Uterus (tissue), 2 donors: ENCODE results near the gene GADD45B.

Experiments
- POLR2A ChIP-seq, 2 donors: fragments of 450-650 bp; IDR thresholded peaks; one replicate each; pipeline ENCODE4 v1.6.1; 2016; ENCODE audit warnings: antibody characterized with exemption in 2 of 2, mild to moderate bottlenecking in 1 of 2, moderate library complexity in 1 of 2
- TF ChIP-seq, protein P1 (sequence below), 4 experiments: fragments of 200-600 bp in 2 of 4; fragments of 450-650 bp in 2 of 4; sonication (generic) in 2 of 4; IDR thresholded peaks; one replicate each; pipeline ENCODE4 v1.5.1; 2016 to 2019; ENCODE audit warnings: antibody characterized with exemption in 4 of 4, mild to moderate bottlenecking in 2 of 4, moderate library complexity in 1 of 4

DNA sequence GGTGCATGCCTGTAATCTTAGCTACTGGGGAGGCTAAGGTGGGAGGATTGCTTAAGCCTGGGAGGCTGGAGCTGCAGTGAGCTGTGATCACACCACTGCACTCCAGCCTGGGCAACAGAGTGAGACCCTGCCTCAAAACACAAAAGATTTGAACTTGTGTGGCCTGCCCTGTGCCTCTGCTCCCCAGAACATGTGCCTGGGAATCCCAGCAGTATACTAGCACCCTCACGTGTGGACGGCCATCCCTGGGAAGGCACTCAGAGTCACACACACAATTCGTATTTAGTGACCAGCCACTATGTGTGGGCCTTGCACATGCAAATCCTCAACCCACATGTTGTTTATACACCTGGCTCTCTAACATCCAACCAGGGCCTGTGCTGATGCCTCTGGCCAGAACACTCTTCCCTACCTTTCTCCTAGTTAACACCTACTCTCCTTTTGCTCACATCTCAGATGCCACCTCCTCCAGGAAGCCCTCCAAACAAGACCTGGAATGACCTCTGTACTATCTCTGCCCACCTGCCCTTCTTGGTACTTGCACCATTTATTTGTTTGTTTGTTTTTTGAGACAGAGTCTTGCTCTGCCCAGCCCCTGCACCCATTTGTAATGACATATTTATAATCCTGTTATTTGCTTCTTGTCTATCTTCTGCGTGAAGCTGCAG is 7.7 kb downstream of the GADD45B start:
- TF ChIP-seq POLR2A (IDR thresholded peaks at IDR 0.05): no peak
- TF ChIP-seq, protein P1, sequence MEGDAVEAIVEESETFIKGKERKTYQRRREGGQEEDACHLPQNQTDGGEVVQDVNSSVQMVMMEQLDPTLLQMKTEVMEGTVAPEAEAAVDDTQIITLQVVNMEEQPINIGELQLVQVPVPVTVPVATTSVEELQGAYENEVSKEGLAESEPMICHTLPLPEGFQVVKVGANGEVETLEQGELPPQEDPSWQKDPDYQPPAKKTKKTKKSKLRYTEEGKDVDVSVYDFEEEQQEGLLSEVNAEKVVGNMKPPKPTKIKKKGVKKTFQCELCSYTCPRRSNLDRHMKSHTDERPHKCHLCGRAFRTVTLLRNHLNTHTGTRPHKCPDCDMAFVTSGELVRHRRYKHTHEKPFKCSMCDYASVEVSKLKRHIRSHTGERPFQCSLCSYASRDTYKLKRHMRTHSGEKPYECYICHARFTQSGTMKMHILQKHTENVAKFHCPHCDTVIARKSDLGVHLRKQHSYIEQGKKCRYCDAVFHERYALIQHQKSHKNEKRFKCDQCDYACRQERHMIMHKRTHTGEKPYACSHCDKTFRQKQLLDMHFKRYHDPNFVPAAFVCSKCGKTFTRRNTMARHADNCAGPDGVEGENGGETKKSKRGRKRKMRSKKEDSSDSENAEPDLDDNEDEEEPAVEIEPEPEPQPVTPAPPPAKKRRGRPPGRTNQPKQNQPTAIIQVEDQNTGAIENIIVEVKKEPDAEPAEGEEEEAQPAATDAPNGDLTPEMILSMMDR (IDR thresholded peaks at IDR 0.05): no peak
